Thoracic aorta (tissue), 2 donors: ENCODE data around the gene NKX1-1. TPM values are rescaled to one million over a fixed set of nuclear protein-coding genes. Genes with fewer than 3 reads are reported as not detected.

Experiments used
- ATAC-seq: fragments of 150-250 bp; one replicate; pipeline ENCODE4 v1.8.0; 2017; ENCODE audit warnings: low read depth; ENCODE audit not compliant: insufficient number of reproducible peaks, low FRiP score
- DNase-seq: peaks from one replicate; pipeline ENCODE4 v3.0.0-alpha.2; 2020; ENCODE audit warnings: low spot score
- H3K27ac ChIP-seq, 2 donors: fragments of 200-600 bp; sonication (generic); 1 replicate in 1 of 2; 2 replicates in 1 of 2; pipeline ENCODE4 v1.5.1; 2016; ENCODE audit warnings: mild to moderate bottlenecking in 2 of 2, moderate library complexity in 2 of 2
- H3K27me3 ChIP-seq: fragments of 200-600 bp; sonication (generic); replicated peaks from 2 replicates; pipeline ENCODE4 v1.6.0; 2016; ENCODE audit warnings: mild to moderate bottlenecking; ENCODE audit not compliant: insufficient read depth
- H3K36me3 ChIP-seq: fragments of 200-600 bp; sonication (generic); one replicate; pipeline ENCODE4 v1.5.1; 2016
- H3K4me1 ChIP-seq, 2 donors: fragments of 200-600 bp; sonication (generic); 1 replicate in 1 of 2; 2 replicates in 1 of 2; pipeline versions ENCODE4 v1.5.1 to v1.6.0; 2016; ENCODE audit warnings: low read depth in 2 of 2, mild to moderate bottlenecking in 1 of 2; ENCODE audit not compliant: control insufficient read depth in 1 of 2
- H3K4me3 ChIP-seq: fragments of 200-600 bp; sonication (generic); 2 replicates; pipeline ENCODE4 v1.5.1; 2016; ENCODE audit warnings: mild to moderate bottlenecking
- H3K9me3 ChIP-seq: fragments of 200-600 bp; sonication (generic); 2 replicates; pipeline ENCODE4 v1.5.1; 2016
- CTCF ChIP-seq: fragments of 200-600 bp; sonication (generic); IDR thresholded peaks from one replicate; pipeline ENCODE4 v1.5.1; 2019; ENCODE audit warnings: antibody characterized with exemption
- total RNA-seq, 2 donors: library from RNA; depleted of rRNA; stranded (reverse); fragments of >200 nt; gene quantifications; one replicate each; pipeline versions ENCODE4 v1.1.0 to v1.2.3, GENCODE V29; 2016

The NKX1-1 gene
- total RNA-seq, 2 donors from 2014 or later, result not detected

GRCh38 chr4:1409491-1410425 lies 3.5 kb upstream of the NKX1-1 start:
- Histone ChIP-seq H3K4me1 (peaks cover 0 to 23% of the 10 kb centered on the region in 2 donors), H3K36me3 (no peaks in the 10 kb centered on the region), H3K4me3 (no peak overlapping the region), H3K9me3 (no peaks in the 10 kb centered on the region), H3K27me3 (peaks cover 10% of the 10 kb centered on the region), H3K27ac (no peak overlapping the region)
- ATAC-seq (no peak), DNase-seq (no peak)
- no peak for TF ChIP-seq CTCF

GRCh38 chr4:1409079-1409478 lies 2.8 kb upstream of the NKX1-1 start:
- ATAC-seq (no peak), DNase-seq (no peak)
- H3K36me3 ChIP-seq, result no peaks in the 10 kb centered on the region
- TF ChIP-seq CTCF, result no peak
- peaks cover 0 to 30% of the 10 kb centered on the region in 2 donors for H3K4me1 ChIP-seq
- peaks cover 17% of the 10 kb centered on the region for H3K27me3 ChIP-seq
- H3K9me3 ChIP-seq, result no peaks in the 10 kb centered on the region
- no peak overlapping the region for H3K27ac ChIP-seq
- no peak overlapping the region for H3K4me3 ChIP-seq

- H3K27me3 ChIP-seq, result peaks cover 20% of the 10 kb centered on the region
- H3K27ac ChIP-seq, result no peak overlapping the region
- no peak for TF ChIP-seq CTCF
- H3K9me3 ChIP-seq, result no peaks in the 10 kb centered on the region
- DNase-seq (no peak), ATAC-seq (no peak)
- no peak overlapping the region for H3K4me3 ChIP-seq
- peaks cover 0 to 36% of the 10 kb centered on the region in 2 donors for H3K4me1 ChIP-seq
- H3K36me3 ChIP-seq, result no peaks in the 10 kb centered on the region
Measured at GRCh38 chr4:1408418-1408817, 2.2 kb upstream of the NKX1-1 start.

GRCh38 chr4:1407657-1408333 lies 1.6 kb upstream of the NKX1-1 start:
- no peak for ATAC-seq
- Histone ChIP-seq H3K27me3 (peaks cover 20% of the 10 kb centered on the region), H3K9me3 (no peaks in the 10 kb centered on the region), H3K36me3 (no peaks in the 10 kb centered on the region), H3K4me3 (no peak overlapping the region), H3K27ac (no peak overlapping the region), H3K4me1 (peaks cover 0 to 37% of the 10 kb centered on the region in 2 donors)
- TF ChIP-seq CTCF, result no peak
- DNase-seq, result no peak

GRCh38 chr4:1406981-1407656 lies 877 bp upstream of the NKX1-1 start:
- DNase-seq, result no peak

More at GRCh38 chr4:1406981-1407656, 877 bp upstream of the NKX1-1 start:
- peaks cover 20% of the 10 kb centered on the region for H3K27me3 ChIP-seq
- TF ChIP-seq CTCF, result no peak
- H3K4me1 ChIP-seq, result peaks cover 0 to 44% of the 10 kb centered on the region in 2 donors
- H3K9me3 ChIP-seq, result no peaks in the 10 kb centered on the region
- H3K27ac ChIP-seq, result no peak overlapping the region
- no peak for ATAC-seq
- H3K4me3 ChIP-seq, result no peak overlapping the region
- no peaks in the 10 kb centered on the region for H3K36me3 ChIP-seq
